PC-9 (cell line): ENCODE measurements around the gene PKNOX2. TPM values are rescaled to one million over a fixed set of nuclear protein-coding genes. Genes with fewer than 3 reads are reported as not detected.

Experiments
- BruUV-seq: library from RNA; stranded (reverse); fragments of 400-500 nt; replicated peaks from 2 replicates; lab custom pipeline; 2021; lab: Mats Ljungman, UMichigan
- CTCF ChIA-PET: fragments of 300-600 bp; sonication (Branson Sonifier 250); formaldehyde crosslinking; loops from one replicate; lab custom pipeline; 2022; ENCODE audit warnings: antibody characterized with exemption; lab: Charles Lee
- POLR2A ChIA-PET: fragments of 300-600 bp; sonication (Branson Sonifier 250); formaldehyde crosslinking; loops from one replicate; lab custom pipeline; 2022; ENCODE audit warnings: antibody characterized with exemption; ENCODE audit not compliant: unreplicated experiment; lab: Charles Lee
- DNase-seq, 2 experiments: peaks; one replicate each; pipeline versions ENCODE4 v3.0.0 to v3.0.0-alpha.2; 2015 to 2022; ENCODE audit warnings: mixed read lengths in 1 of 2
- H2AFZ ChIP-seq: fragments of 200-600 bp; sonication (generic); 2 replicates; pipeline ENCODE4 v1.8.1; 2017; ENCODE audit warnings: antibody characterized with exemption
- H3F3A ChIP-seq: fragments of 200-600 bp; sonication (generic); 2 replicates; pipeline ENCODE4 v1.8.1; 2017; ENCODE audit warnings: antibody characterized with exemption, mild to moderate bottlenecking, low read depth; ENCODE audit not compliant: insufficient read depth
- H3K27ac ChIP-seq: fragments of 200-600 bp; sonication (generic); 2 replicates; pipeline ENCODE4 v1.6.1; 2016; ENCODE audit warnings: mixed run types
- H3K27me3 ChIP-seq: fragments of 200-600 bp; sonication (generic); 2 replicates; pipeline ENCODE4 v1.6.1; 2016; ENCODE audit warnings: low read depth, mixed run types; ENCODE audit not compliant: insufficient read depth
- H3K36me3 ChIP-seq: fragments of 200-600 bp; sonication (generic); 2 replicates; pipeline ENCODE4 v1.6.1; 2016; ENCODE audit warnings: low read depth, mixed run types
- H3K4me1 ChIP-seq: fragments of 200-600 bp; sonication (generic); replicated peaks from 2 replicates; pipeline ENCODE4 v1.6.1; 2016; ENCODE audit warnings: mixed run types; ENCODE audit not compliant: insufficient read depth
- H3K4me2 ChIP-seq: fragments of 200-600 bp; sonication (generic); 2 replicates; pipeline ENCODE4 v1.6.1; 2017; ENCODE audit warnings: mixed run types
- H3K4me3 ChIP-seq: fragments of 200-600 bp; sonication (generic); 2 replicates; pipeline ENCODE4 v1.6.1; 2016; ENCODE audit warnings: mixed run types
- H3K79me2 ChIP-seq: fragments of 200-600 bp; sonication (generic); 2 replicates; pipeline ENCODE4 v1.6.1; 2017; ENCODE audit warnings: low read depth, mixed run types
- H3K9me2 ChIP-seq: fragments of 200-600 bp; sonication (generic); 2 replicates; pipeline ENCODE4 v1.8.1; 2017; ENCODE audit warnings: mild to moderate bottlenecking; ENCODE audit not compliant: insufficient read depth
- H3K9me3 ChIP-seq: fragments of 200-600 bp; sonication (generic); 2 replicates; pipeline ENCODE4 v1.8.1; 2016; ENCODE audit warnings: low read depth; ENCODE audit not compliant: insufficient read depth
- H4K20me1 ChIP-seq: fragments of 200-600 bp; sonication (generic); 2 replicates; pipeline ENCODE4 v1.8.1; 2017; ENCODE audit not compliant: insufficient read depth
- CTCF ChIP-seq: fragments of 200-600 bp; sonication (generic); conservative IDR thresholded peaks from 2 replicates; pipeline ENCODE4 v1.6.1; 2017; ENCODE audit warnings: mixed run types, antibody characterized with exemption, mild to moderate bottlenecking, moderate library complexity
- EZH2 ChIP-seq: fragments of 200-600 bp; sonication (generic); IDR thresholded peaks from 2 replicates; pipeline ENCODE4 v1.8.0; 2017; ENCODE audit warnings: antibody characterized with exemption, low read depth
- intact Hi-C: fragments of 100-400 bp; cut with micrococcal nuclease; formaldehyde crosslinking; loops from one replicate; pipeline ENCODE4 v1.10.0; 2022; ENCODE audit not compliant: unreplicated experiment
- total RNA-seq: library from RNA; stranded (reverse); gene quantifications from 2 replicates; pipeline ENCODE4 v1.2.3, GENCODE V29; 2021

The PKNOX2 gene
- total RNA-seq, 1 experiment from 2014 or later: not detected

- 0 out of 2 replicates have a peak, but pooled peaks cover 3% of the 10 kb centered on the region for H3K27me3 ChIP-seq
- CTCF ChIA-PET: interaction anchor here (0.6 kb wide), 1 partner anchor 612 kb away, joined by 4 read pairs; no protein-coding TSS in a partner anchor
Observed at GRCh38 chr11:125256541-125257189, 92.1 kb downstream of the PKNOX2 start.

GRCh38 chr11:125257190-125257579 lies 92.6 kb downstream of the PKNOX2 start:
- H3K27me3 ChIP-seq: 0 out of 2 replicates have a peak, but pooled peaks cover 3% of the 10 kb centered on the region
- BruUV-seq: no TSS peak
- H3F3A ChIP-seq: no peaks in the 10 kb centered on the region
- H2AFZ ChIP-seq: no peak overlapping the region
- H3K9me2 ChIP-seq: no peaks in the 10 kb centered on the region
- H3K4me2 ChIP-seq: no peak overlapping the region
- H3K4me1 ChIP-seq: no peaks in the 10 kb centered on the region
- no peaks in the 10 kb centered on the region for H3K9me3 ChIP-seq
- H3K4me3 ChIP-seq: no peak overlapping the region
- DNase-seq: peak in 1 of 2 experiments; percentile 29
- H4K20me1 ChIP-seq: no peaks in the 10 kb centered on the region
- H3K36me3 ChIP-seq: no peaks in the 10 kb centered on the region
- intact Hi-C loops: no loop called here
- TF ChIP-seq EZH2: no peak
- TF ChIP-seq CTCF: peak; percentile 24; the same call in 1 of the 2 replicates
- no peak overlapping the region for H3K27ac ChIP-seq
- ChIA-PET CTCF (no interaction called here), POLR2A (no interaction called here)
- H3K79me2 ChIP-seq: no peaks in the 10 kb centered on the region

More at GRCh38 chr11:125256541-125257189, 92.1 kb downstream of the PKNOX2 start:
- H3F3A ChIP-seq: no peaks in the 10 kb centered on the region
- TF ChIP-seq CTCF (no peak), EZH2 (no peak)
- no peaks in the 10 kb centered on the region for H4K20me1 ChIP-seq
- H3K79me2 ChIP-seq: no peaks in the 10 kb centered on the region
- no peaks in the 10 kb centered on the region for H3K4me1 ChIP-seq
- intact Hi-C loops: no loop called here
- no peak overlapping the region for H3K27ac ChIP-seq
- peak in 1 of 2 experiments; percentile 25 for DNase-seq
- no peaks in the 10 kb centered on the region for H3K36me3 ChIP-seq
- H3K4me2 ChIP-seq: no peak overlapping the region
- POLR2A ChIA-PET: no interaction called here
- BruUV-seq: no TSS peak
- H3K9me2 ChIP-seq: no peaks in the 10 kb centered on the region
- no peak overlapping the region for H2AFZ ChIP-seq
- H3K9me3 ChIP-seq: no peaks in the 10 kb centered on the region
- no peak overlapping the region for H3K4me3 ChIP-seq

GRCh38 chr11:125257751-125258150 lies 93.2 kb downstream of the PKNOX2 start:
- Histone ChIP-seq H3K27me3 (peaks cover 6% of the 10 kb centered on the region; the same call in 1 of the 2 replicates), H3F3A (no peaks in the 10 kb centered on the region), H3K79me2 (no peaks in the 10 kb centered on the region), H3K9me3 (no peaks in the 10 kb centered on the region), H3K4me1 (no peaks in the 10 kb centered on the region), H3K27ac (no peak overlapping the region), H3K4me2 (no peak overlapping the region), H3K4me3 (no peak overlapping the region), H3K9me2 (no peaks in the 10 kb centered on the region), H2AFZ (no peak overlapping the region), H3K36me3 (no peaks in the 10 kb centered on the region), H4K20me1 (no peaks in the 10 kb centered on the region)
- no peak for DNase-seq
- ChIA-PET CTCF (no interaction called here), POLR2A (no interaction called here)
- intact Hi-C loops: no loop called here
- TF ChIP-seq EZH2 (no peak), CTCF (no peak)
- BruUV-seq: no TSS peak
